Parathyroid adenoma (tissue), 2 donors: ENCODE measurements around the gene CARD9.

ENCODE experiments used
- H2AFZ ChIP-seq: fragments of 300-600 bp; sonication (generic); one replicate; pipeline ENCODE4 v1.7.0; 2017; ENCODE audit warnings: antibody characterized with exemption, mild to moderate bottlenecking
- H3K27ac ChIP-seq: fragments of 300-600 bp; sonication (generic); one replicate; pipeline ENCODE4 v1.7.0; 2017
- H3K27me3 ChIP-seq: fragments of 300-600 bp; sonication (generic); one replicate; pipeline ENCODE4 v1.7.0; 2017; ENCODE audit warnings: low read length; ENCODE audit not compliant: control insufficient read depth, insufficient read depth
- H3K36me3 ChIP-seq: fragments of 300-600 bp; sonication (generic); one replicate; pipeline ENCODE4 v1.7.0; 2017; ENCODE audit warnings: low read length; ENCODE audit not compliant: control insufficient read depth, insufficient read depth
- H3K4me1 ChIP-seq: fragments of 300-600 bp; sonication (generic); one replicate; pipeline ENCODE4 v1.7.0; 2017; ENCODE audit warnings: control low read depth
- H3K4me2 ChIP-seq: fragments of 300-600 bp; sonication (generic); one replicate; pipeline ENCODE4 v1.7.0; 2017; ENCODE audit warnings: low read length
- H3K4me3 ChIP-seq: fragments of 300-600 bp; sonication (generic); one replicate; pipeline ENCODE4 v1.7.0; 2017; ENCODE audit warnings: low read depth, low read length
- H3K79me2 ChIP-seq: fragments of 300-600 bp; sonication (generic); one replicate; pipeline ENCODE4 v1.7.0; 2017; ENCODE audit warnings: control low read depth
- H3K9ac ChIP-seq: fragments of 300-600 bp; sonication (generic); one replicate; pipeline ENCODE4 v1.7.0; 2017; ENCODE audit warnings: mild to moderate bottlenecking
- H3K9me3 ChIP-seq: fragments of 300-600 bp; sonication (generic); one replicate; pipeline ENCODE4 v1.7.0; 2017; ENCODE audit warnings: low read length; ENCODE audit not compliant: control insufficient read depth
- CTCF ChIP-seq: fragments of 300-600 bp; sonication (generic); IDR thresholded peaks from one replicate; pipeline ENCODE4 v1.7.0; 2017; ENCODE audit warnings: antibody characterized with exemption, mild to moderate bottlenecking
- donor health status: primary hyperparathyroidism.

CARD9 gene

GRCh38 chr9:136373300-136374182 lies at the start of gene CARD9:
TSS of gene CARD9 (minus strand) at chr9:136373669. CDS start at chr9:136372078, 1,591 bp downstream.
- Histone ChIP-seq H2AFZ (no peak within 1 kb of the TSS), H3K27ac (no peak within 1 kb of the TSS), H3K4me3 (no peak within 1 kb of the TSS), H3K36me3 (no peaks in the 10 kb centered on the region), H3K9ac (no peak within 1 kb of the TSS), H3K4me2 (no peak within 1 kb of the TSS), H3K4me1 (peaks cover 7% of the 10 kb centered on the region), H3K79me2 (no peaks in the 10 kb centered on the region), H3K27me3 (no peaks in the 10 kb centered on the region), H3K9me3 (no peaks in the 10 kb centered on the region)
- no peak for TF ChIP-seq CTCF

- Histone ChIP-seq H2AFZ (no peak overlapping the region), H3K9me3 (no peaks in the 10 kb centered on the region), H3K79me2 (no peaks in the 10 kb centered on the region), H3K9ac (no peak overlapping the region), H3K36me3 (no peaks in the 10 kb centered on the region), H3K4me1 (no peaks in the 10 kb centered on the region), H3K4me2 (no peak overlapping the region), H3K27ac (no peak overlapping the region), H3K4me3 (no peak overlapping the region), H3K27me3 (no peaks in the 10 kb centered on the region)
- TF ChIP-seq CTCF: no peak
Observed at GRCh38 chr9:136422876-136423275, 49.4 kb upstream of the CARD9 start.

- no peak overlapping the region for H3K4me2 ChIP-seq
- H2AFZ ChIP-seq: no peak overlapping the region
- H3K4me1 ChIP-seq: no peaks in the 10 kb centered on the region
- no peaks in the 10 kb centered on the region for H3K79me2 ChIP-seq
- no peaks in the 10 kb centered on the region for H3K9me3 ChIP-seq
- TF ChIP-seq CTCF: no peak
- H3K4me3 ChIP-seq: no peak overlapping the region
- H3K27ac ChIP-seq: no peak overlapping the region
- no peak overlapping the region for H3K9ac ChIP-seq
- no peaks in the 10 kb centered on the region for H3K27me3 ChIP-seq
- H3K36me3 ChIP-seq: no peaks in the 10 kb centered on the region
Observed at GRCh38 chr9:136421791-136422190, 48.3 kb upstream of the CARD9 start.

GRCh38 chr9:136419092-136419420 lies 45.6 kb upstream of the CARD9 start:
- no peaks in the 10 kb centered on the region for H3K4me1 ChIP-seq
- no peak overlapping the region for H3K4me3 ChIP-seq
- H2AFZ ChIP-seq: no peak overlapping the region
- no peaks in the 10 kb centered on the region for H3K9me3 ChIP-seq
- no peak overlapping the region for H3K4me2 ChIP-seq
- H3K79me2 ChIP-seq: no peaks in the 10 kb centered on the region
- H3K9ac ChIP-seq: no peak overlapping the region
- no peak for TF ChIP-seq CTCF
- no peak overlapping the region for H3K27ac ChIP-seq
- H3K36me3 ChIP-seq: no peaks in the 10 kb centered on the region
- no peaks in the 10 kb centered on the region for H3K27me3 ChIP-seq
